Keratinocyte (primary cell): Measurements from ENCODE around the gene PDF.

Experiments used
- EZH2 ChIP-seq: IDR thresholded peaks from one replicate; pipeline ENCODE4 v1.6.1; 2012; ENCODE audit warnings: inconsistent platforms, mild to moderate bottlenecking, low read length, moderate library complexity
- TF ChIP-seq, protein P1 (sequence below), 3 experiments: IDR thresholded peaks in 1 of 3; conservative IDR thresholded peaks in 1 of 3; optimal IDR thresholded peaks in 1 of 3; 2 replicates in 2 of 3; 3 replicates in 1 of 3; pipeline versions ENCODE3 to v1.5.1; 2011; ENCODE audit warnings: low read length in 3 of 3, mild to moderate bottlenecking in 3 of 3, moderate library complexity in 2 of 3, control low read depth in 1 of 3, inconsistent platforms in 1 of 3; ENCODE audit not compliant: insufficient read depth in 2 of 3; ENCODE audit errors: extremely low read depth in 1 of 3

GRCh38 chr16:69309316-69309715, 21.1 kb downstream of the PDF start:
- TF ChIP-seq, protein P1, sequence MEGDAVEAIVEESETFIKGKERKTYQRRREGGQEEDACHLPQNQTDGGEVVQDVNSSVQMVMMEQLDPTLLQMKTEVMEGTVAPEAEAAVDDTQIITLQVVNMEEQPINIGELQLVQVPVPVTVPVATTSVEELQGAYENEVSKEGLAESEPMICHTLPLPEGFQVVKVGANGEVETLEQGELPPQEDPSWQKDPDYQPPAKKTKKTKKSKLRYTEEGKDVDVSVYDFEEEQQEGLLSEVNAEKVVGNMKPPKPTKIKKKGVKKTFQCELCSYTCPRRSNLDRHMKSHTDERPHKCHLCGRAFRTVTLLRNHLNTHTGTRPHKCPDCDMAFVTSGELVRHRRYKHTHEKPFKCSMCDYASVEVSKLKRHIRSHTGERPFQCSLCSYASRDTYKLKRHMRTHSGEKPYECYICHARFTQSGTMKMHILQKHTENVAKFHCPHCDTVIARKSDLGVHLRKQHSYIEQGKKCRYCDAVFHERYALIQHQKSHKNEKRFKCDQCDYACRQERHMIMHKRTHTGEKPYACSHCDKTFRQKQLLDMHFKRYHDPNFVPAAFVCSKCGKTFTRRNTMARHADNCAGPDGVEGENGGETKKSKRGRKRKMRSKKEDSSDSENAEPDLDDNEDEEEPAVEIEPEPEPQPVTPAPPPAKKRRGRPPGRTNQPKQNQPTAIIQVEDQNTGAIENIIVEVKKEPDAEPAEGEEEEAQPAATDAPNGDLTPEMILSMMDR (optimal IDR thresholded peaks at IDR 0.05 in 1 of 3, IDR thresholded peaks at IDR 0.05 in 1 of 3, conservative IDR thresholded peaks at IDR 0.05 in 1 of 3; ENCODE audit: extremely low read depth in 1 of 3, insufficient read depth in 2 of 3, low read length in 3 of 3), result no peak
- TF ChIP-seq EZH2, result no peak
